K562 (cell line): ENCODE measurements around the gene ZNF577. TPM values are rescaled to one million over a fixed set of nuclear protein-coding genes. Genes with fewer than 3 reads are reported as not detected.

Experiments used
- ZBTB12 ChIP-seq: fragments of 250-450 bp; sonication (Bioruptor Pico); IDR thresholded peaks from 2 replicates; pipeline ENCODE4 v1.4.0; 2020
- polyA plus RNA-seq, 8 experiments: library from polyadenylated mRNA; depleted of rRNA in 4 of 8; stranded (reverse) in 5 of 8; unstranded in 3 of 8; fragments of >200 nt; fragmentation: Nextera tagmentation in 2 of 8; fragmentation: Illumina TruSeq in 1 of 8; extraction: Ambion mirVana in 2 of 8; extraction: Trizol in 1 of 8; gene quantifications; 2 replicates each; pipeline versions ENCODE4 v1.2.1 to v1.2.3, GENCODE V29; 2011 to 2014; ENCODE audit warnings: inconsistent platforms in 1 of 8, missing spikeins in 1 of 8
- total RNA-seq, 7 experiments: library from RNA; depleted of rRNA in 6 of 7; stranded (reverse); fragments of >200 nt in 6 of 7; fragmentation: Illumina TruSeq in 2 of 7; extraction: Trizol in 2 of 7; gene quantifications; 2 replicates each; pipeline versions ENCODE4 v1.2.1 to v1.2.3, GENCODE V29; 2011 to 2021; ENCODE audit warnings: low replicate concordance in 1 of 7

Gene ZNF577
- total and polyA plus RNA-seq, 9 of the 15 experiments (the other 6 are each of a cell fraction or from before 2014, with no cell fraction given), result 1.3 to 12.7 (median 7.0) TPM

GRCh38 chr19:51821456-51821855 is 66.3 kb downstream of the ZNF577 start (continued):
- no peak for TF ChIP-seq ZBTB12 (CRISPR knock-in tag)

Other genes starting within 250 kb of the ZNF577 start
Only the 7 nearest of the 13 such genes appear.
- not detected in 2 replicates for gene FPR1, start 136.1 kb downstream of the ZNF577 start, total RNA-seq (2014; rRNA removed)
- not detected in 2 replicates for gene FPR1, start 136.1 kb downstream of the ZNF577 start, total RNA-seq (2014; rRNA removed; fragmentation: Illumina TruSeq; extraction: Trizol)
- 0.25 TPM in 1 of 2 replicates, not detected in the other for gene FPR1, start 136.1 kb downstream of the ZNF577 start, total RNA-seq (2015; rRNA removed; fragmentation: Illumina TruSeq; extraction: Trizol)
- gene FPR1, start 136.1 kb downstream of the ZNF577 start, total RNA-seq (2021), result 0.18 TPM in 1 of 2 replicates, not detected in the other
- 0.04 TPM in 1 of 2 replicates, not detected in the other for gene FPR1, start 136.1 kb downstream of the ZNF577 start, polyA plus RNA-seq (2011; rRNA removed)
- 0.06 and 0.12 TPM in 2 replicates for gene FPR1, start 136.1 kb downstream of the ZNF577 start, polyA plus RNA-seq (2014; fragmentation: Illumina TruSeq; extraction: Trizol)
- under 1 TPM; 0.10 to 0.14 TPM for gene FPR1, start 136.1 kb downstream of the ZNF577 start, polyA plus RNA-seq (2014; fragmentation: Nextera tagmentation; extraction: Ambion mirVana)
- 1.7 TPM in 1 of 2 replicates, not detected in the other for gene FPR1, start 136.1 kb downstream of the ZNF577 start, polyA plus RNA-seq (2014; rRNA removed)
- not detected in 2 replicates for gene FPR2, start 126.8 kb downstream of the ZNF577 start, total RNA-seq (2014; rRNA removed)
- gene FPR2, start 126.8 kb downstream of the ZNF577 start, total RNA-seq (2014; rRNA removed; fragmentation: Illumina TruSeq; extraction: Trizol), result not detected in 2 replicates
- not detected in 2 replicates for gene FPR2, start 126.8 kb downstream of the ZNF577 start, total RNA-seq (2015; rRNA removed; fragmentation: Illumina TruSeq; extraction: Trizol)
- gene FPR2, start 126.8 kb downstream of the ZNF577 start, total RNA-seq (2021), result not detected in 2 replicates
- not detected in 2 replicates for gene FPR2, start 126.8 kb downstream of the ZNF577 start, polyA plus RNA-seq (2011; rRNA removed)
- not detected in 2 replicates for gene FPR2, start 126.8 kb downstream of the ZNF577 start, polyA plus RNA-seq (2014; fragmentation: Illumina TruSeq; extraction: Trizol)
- under 1 TPM; 0.03 to 0.07 TPM for gene FPR2, start 126.8 kb downstream of the ZNF577 start, polyA plus RNA-seq (2014; fragmentation: Nextera tagmentation; extraction: Ambion mirVana)
- 0.15 and 0.19 TPM in 2 replicates for gene FPR2, start 126.8 kb downstream of the ZNF577 start, polyA plus RNA-seq (2014; rRNA removed)
- 0.09 and 0.41 TPM in 2 replicates for gene FPR3, start 92.8 kb downstream of the ZNF577 start, total RNA-seq (2014; rRNA removed)
- gene FPR3, start 92.8 kb downstream of the ZNF577 start, total RNA-seq (2014; rRNA removed; fragmentation: Illumina TruSeq; extraction: Trizol), result 0.22 and 0.35 TPM in 2 replicates
- 0.51 and 0.57 TPM in 2 replicates for gene FPR3, start 92.8 kb downstream of the ZNF577 start, total RNA-seq (2015; rRNA removed; fragmentation: Illumina TruSeq; extraction: Trizol)
- 0.13 and 0.22 TPM in 2 replicates for gene FPR3, start 92.8 kb downstream of the ZNF577 start, total RNA-seq (2021)
- 0.45 and 1.3 TPM in 2 replicates for gene FPR3, start 92.8 kb downstream of the ZNF577 start, polyA plus RNA-seq (2011; rRNA removed)
- 0.22 and 0.39 TPM in 2 replicates for gene FPR3, start 92.8 kb downstream of the ZNF577 start, polyA plus RNA-seq (2014; fragmentation: Illumina TruSeq; extraction: Trizol)
- gene FPR3, start 92.8 kb downstream of the ZNF577 start, polyA plus RNA-seq (2014; fragmentation: Nextera tagmentation; extraction: Ambion mirVana), result under 1 TPM in 1 of 2 experiments, not detected in 1; 0.08 TPM
- gene FPR3, start 92.8 kb downstream of the ZNF577 start, polyA plus RNA-seq (2014; rRNA removed), result 0.24 and 0.25 TPM in 2 replicates
- 7.4 and 9.9 TPM in 2 replicates for gene ZNF649, start 17.1 kb upstream of the ZNF577 start, total RNA-seq (2014; rRNA removed)
- gene ZNF649, start 17.1 kb upstream of the ZNF577 start, total RNA-seq (2014; rRNA removed; fragmentation: Illumina TruSeq; extraction: Trizol), result 13.6 and 14.9 TPM in 2 replicates
- gene ZNF649, start 17.1 kb upstream of the ZNF577 start, total RNA-seq (2015; rRNA removed; fragmentation: Illumina TruSeq; extraction: Trizol), result 10.2 and 10.6 TPM in 2 replicates
- 8.3 and 9.0 TPM in 2 replicates for gene ZNF649, start 17.1 kb upstream of the ZNF577 start, total RNA-seq (2021)
- 6.8 and 8.4 TPM in 2 replicates for gene ZNF649, start 17.1 kb upstream of the ZNF577 start, polyA plus RNA-seq (2011; rRNA removed)
- gene ZNF649, start 17.1 kb upstream of the ZNF577 start, polyA plus RNA-seq (2014; fragmentation: Illumina TruSeq; extraction: Trizol), result 5.9 and 6.7 TPM in 2 replicates
- 1 to 10 TPM; 1.4 to 2.7 TPM for gene ZNF649, start 17.1 kb upstream of the ZNF577 start, polyA plus RNA-seq (2014; fragmentation: Nextera tagmentation; extraction: Ambion mirVana)
- gene ZNF649, start 17.1 kb upstream of the ZNF577 start, polyA plus RNA-seq (2014; rRNA removed), result 5.0 and 7.3 TPM in 2 replicates
- 2.4 and 2.8 TPM in 2 replicates for gene ZNF613, start 39.5 kb upstream of the ZNF577 start, total RNA-seq (2014; rRNA removed)
- 4.4 and 5.3 TPM in 2 replicates for gene ZNF613, start 39.5 kb upstream of the ZNF577 start, total RNA-seq (2014; rRNA removed; fragmentation: Illumina TruSeq; extraction: Trizol)
- 2.8 and 3.7 TPM in 2 replicates for gene ZNF613, start 39.5 kb upstream of the ZNF577 start, total RNA-seq (2015; rRNA removed; fragmentation: Illumina TruSeq; extraction: Trizol)
- gene ZNF613, start 39.5 kb upstream of the ZNF577 start, total RNA-seq (2021), result 1.7 and 2.4 TPM in 2 replicates
- 1.8 and 2.7 TPM in 2 replicates for gene ZNF613, start 39.5 kb upstream of the ZNF577 start, polyA plus RNA-seq (2011; rRNA removed)
- gene ZNF613, start 39.5 kb upstream of the ZNF577 start, polyA plus RNA-seq (2014; fragmentation: Illumina TruSeq; extraction: Trizol), result 2.4 and 2.7 TPM in 2 replicates
- 1 to 10 TPM; 2.3 to 4.5 TPM for gene ZNF613, start 39.5 kb upstream of the ZNF577 start, polyA plus RNA-seq (2014; fragmentation: Nextera tagmentation; extraction: Ambion mirVana)
- gene ZNF613, start 39.5 kb upstream of the ZNF577 start, polyA plus RNA-seq (2014; rRNA removed), result 2.1 and 2.3 TPM in 2 replicates
- 1.8 TPM in 2 replicates for gene ZNF350, start 98.9 kb upstream of the ZNF577 start, total RNA-seq (2014; rRNA removed)
- 3.4 and 4.9 TPM in 2 replicates for gene ZNF350, start 98.9 kb upstream of the ZNF577 start, total RNA-seq (2014; rRNA removed; fragmentation: Illumina TruSeq; extraction: Trizol)
- gene ZNF350, start 98.9 kb upstream of the ZNF577 start, total RNA-seq (2015; rRNA removed; fragmentation: Illumina TruSeq; extraction: Trizol), result 3.0 and 3.1 TPM in 2 replicates
- 2.0 and 2.9 TPM in 2 replicates for gene ZNF350, start 98.9 kb upstream of the ZNF577 start, total RNA-seq (2021)
- 1.9 and 3.5 TPM in 2 replicates for gene ZNF350, start 98.9 kb upstream of the ZNF577 start, polyA plus RNA-seq (2011; rRNA removed)
- 2.9 TPM in 2 replicates for gene ZNF350, start 98.9 kb upstream of the ZNF577 start, polyA plus RNA-seq (2014; fragmentation: Illumina TruSeq; extraction: Trizol)
- gene ZNF350, start 98.9 kb upstream of the ZNF577 start, polyA plus RNA-seq (2014; fragmentation: Nextera tagmentation; extraction: Ambion mirVana), result 1 to 10 TPM; 3.4 to 4.8 TPM
- 1.6 and 1.7 TPM in 2 replicates for gene ZNF350, start 98.9 kb upstream of the ZNF577 start, polyA plus RNA-seq (2014; rRNA removed)
- gene ZNF615, start 120.3 kb upstream of the ZNF577 start, total RNA-seq (2014; rRNA removed), result 1.2 and 4.4 TPM in 2 replicates
- 3.8 and 4.7 TPM in 2 replicates for gene ZNF615, start 120.3 kb upstream of the ZNF577 start, total RNA-seq (2014; rRNA removed; fragmentation: Illumina TruSeq; extraction: Trizol)
- gene ZNF615, start 120.3 kb upstream of the ZNF577 start, total RNA-seq (2015; rRNA removed; fragmentation: Illumina TruSeq; extraction: Trizol), result 2.2 and 2.9 TPM in 2 replicates
- gene ZNF615, start 120.3 kb upstream of the ZNF577 start, total RNA-seq (2021), result 2.2 and 3.0 TPM in 2 replicates
- gene ZNF615, start 120.3 kb upstream of the ZNF577 start, polyA plus RNA-seq (2011; rRNA removed), result 0.69 and 2.7 TPM in 2 replicates
- 2.1 and 2.4 TPM in 2 replicates for gene ZNF615, start 120.3 kb upstream of the ZNF577 start, polyA plus RNA-seq (2014; fragmentation: Illumina TruSeq; extraction: Trizol)
- gene ZNF615, start 120.3 kb upstream of the ZNF577 start, polyA plus RNA-seq (2014; fragmentation: Nextera tagmentation; extraction: Ambion mirVana), result 1 to 10 TPM; 1.2 to 1.8 TPM
- 2.3 and 2.7 TPM in 2 replicates for gene ZNF615, start 120.3 kb upstream of the ZNF577 start, polyA plus RNA-seq (2014; rRNA removed)